NOMO-1 treated with dmso at 0.1 percent for 144 hours (cell line): Measurements from ENCODE around the gene PCYT1A.
"Not testable (repeated sequence)": the region's sequence is repeated elsewhere in the genome, so short reads cannot be mapped to it uniquely, and the experiment has no call there.

Experiments
- DNase-seq: peaks from one replicate; lab custom pipeline; 2025; ENCODE audit not compliant: unreplicated experiment; lab: John Stamatoyannopoulos, UW

The PCYT1A gene

DNA sequence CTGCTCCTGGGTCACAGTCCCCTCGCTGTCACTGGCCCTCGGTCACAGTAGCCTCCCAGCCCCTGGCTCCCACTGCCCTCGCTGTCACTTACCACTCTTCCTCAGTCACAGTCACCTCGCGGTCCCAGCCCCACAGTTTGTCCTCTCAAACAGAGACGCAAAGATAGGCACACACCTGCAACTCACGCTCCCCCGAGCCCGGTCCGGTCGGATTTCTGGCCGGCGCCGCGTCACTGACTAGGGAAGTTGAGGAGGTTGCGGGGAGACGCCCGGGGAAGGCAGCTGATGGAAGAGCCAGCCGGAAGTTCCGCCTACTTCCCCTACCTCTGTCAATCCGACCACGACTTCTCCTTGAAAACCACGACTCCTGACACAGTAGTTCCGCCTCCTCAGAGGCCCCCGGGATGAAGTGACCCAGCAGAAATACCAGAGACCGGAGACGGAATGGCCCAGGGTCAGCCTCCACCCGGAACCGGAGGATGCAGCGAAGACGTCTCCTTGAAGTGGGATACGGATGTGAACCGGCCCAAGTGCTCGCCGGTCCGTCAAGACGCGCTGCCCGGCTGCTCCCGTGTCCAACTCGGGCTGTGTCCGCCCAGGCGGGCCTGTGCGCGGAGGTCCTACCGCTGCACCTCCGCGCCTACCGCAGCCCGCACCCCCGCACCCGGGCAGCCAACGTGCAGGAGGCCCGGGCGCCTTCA lies at the start of gene PCYT1A:
Gene PCYT1A (minus strand): TSS at position 287 of the 701 bp plus-strand sequence. CDS start 17,195 bp downstream, outside the sequence.
- peak; percentile 96 for DNase-seq

DNA sequence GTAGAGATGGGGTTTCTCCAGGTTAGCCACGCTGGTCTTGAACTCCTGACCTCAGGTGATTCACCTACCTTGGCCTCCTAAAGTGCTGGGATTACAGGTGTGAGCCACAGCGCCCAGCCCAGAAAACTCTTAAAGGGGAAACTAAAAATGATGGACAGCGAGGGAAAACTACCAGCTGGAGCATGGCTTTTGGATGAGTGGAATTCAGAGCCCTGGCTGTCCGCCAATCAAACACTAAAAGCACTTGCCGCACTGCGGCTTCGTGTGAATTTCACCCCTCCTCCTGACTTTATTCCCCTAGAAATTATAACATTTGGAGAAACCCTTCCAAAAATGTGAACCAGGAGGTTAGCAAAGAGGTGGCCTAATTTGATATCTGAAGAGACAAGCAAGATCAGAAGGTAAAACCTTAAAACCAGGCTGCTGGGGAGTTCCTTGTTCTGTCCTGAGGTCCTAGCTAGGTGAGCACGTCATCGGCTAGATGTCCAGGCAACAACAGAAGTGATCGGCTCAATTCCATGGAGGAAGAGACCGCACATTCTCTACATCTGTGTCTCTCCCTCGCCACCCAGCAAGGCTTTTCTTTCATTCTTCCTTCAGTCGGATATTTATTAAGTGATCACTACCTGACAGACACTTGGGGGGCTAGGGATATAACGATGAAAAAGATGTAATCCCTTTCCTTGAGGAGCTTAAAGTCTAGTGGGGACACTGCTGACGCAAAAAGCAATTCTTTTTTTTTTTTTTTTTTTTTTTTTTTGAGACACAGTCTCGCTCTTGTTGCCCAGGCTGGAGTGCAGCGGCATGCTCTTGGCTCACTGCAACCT lies 49.0 kb upstream of the PCYT1A start:
- DNase-seq: no peak

DNA sequence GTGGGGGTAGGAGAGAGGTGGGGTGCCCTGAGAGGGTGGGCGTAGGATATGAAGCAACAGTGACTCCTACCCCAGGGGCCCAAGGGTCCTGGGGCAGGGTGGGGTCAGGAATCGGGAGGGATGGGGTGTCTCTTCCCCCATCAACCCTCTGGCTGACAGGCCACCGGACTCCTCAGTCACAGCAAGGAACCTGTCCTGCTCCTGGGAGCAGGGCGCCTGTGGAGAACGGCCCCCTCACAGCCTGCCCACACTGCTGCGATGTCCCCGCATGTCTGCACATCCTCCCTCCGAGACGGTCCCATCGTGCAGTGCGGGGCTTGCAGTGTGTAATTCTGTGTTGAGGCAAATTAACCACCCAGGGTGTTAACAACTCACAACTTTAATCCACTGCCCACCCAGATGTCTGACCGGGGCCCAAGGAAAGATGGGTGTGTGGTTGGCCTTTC lies 48.0 kb upstream of the PCYT1A start:
- no peak for DNase-seq

DNA sequence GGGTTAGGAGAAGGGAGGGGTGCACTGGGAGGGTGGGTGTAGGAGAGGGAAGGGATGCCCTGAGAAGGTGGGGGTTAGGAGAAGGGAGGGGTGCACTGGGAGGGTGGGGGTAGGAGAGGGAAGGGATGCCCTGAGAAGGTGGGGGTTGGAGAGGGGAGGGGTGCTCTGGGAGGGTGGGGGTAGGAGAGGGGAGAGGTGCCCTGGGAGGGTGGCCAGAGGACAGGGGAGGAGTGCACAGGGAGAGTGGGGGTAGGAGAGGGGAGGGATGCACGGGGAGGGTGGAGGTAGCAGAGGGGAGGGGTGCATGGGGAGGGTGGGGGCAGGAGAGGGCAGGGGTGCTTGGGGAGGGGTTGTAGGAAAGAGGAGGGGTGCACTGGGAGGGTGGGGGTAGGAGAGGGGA lies 47.5 kb upstream of the PCYT1A start:
- DNase-seq: no peak

DNA sequence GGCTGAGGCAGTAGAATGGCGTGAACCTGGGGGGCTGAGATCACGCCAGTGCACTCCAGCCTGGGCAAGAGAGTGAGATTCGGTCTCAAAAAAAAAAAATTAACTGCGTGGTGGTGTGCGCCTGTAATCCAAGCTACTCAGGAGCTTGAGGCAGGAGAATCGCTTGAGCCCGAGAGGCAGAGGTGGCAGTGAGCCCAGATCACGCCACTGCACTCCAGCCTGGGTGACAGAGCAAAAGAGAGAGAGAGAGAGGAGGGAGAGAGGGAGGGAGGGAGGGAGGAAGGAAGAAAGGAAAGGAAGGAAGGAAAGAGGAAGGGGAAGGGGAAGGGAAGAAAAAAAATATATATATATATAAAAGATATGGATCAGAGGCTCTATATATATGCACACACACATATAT lies 44.6 kb upstream of the PCYT1A start:
- no peak for DNase-seq

DNA sequence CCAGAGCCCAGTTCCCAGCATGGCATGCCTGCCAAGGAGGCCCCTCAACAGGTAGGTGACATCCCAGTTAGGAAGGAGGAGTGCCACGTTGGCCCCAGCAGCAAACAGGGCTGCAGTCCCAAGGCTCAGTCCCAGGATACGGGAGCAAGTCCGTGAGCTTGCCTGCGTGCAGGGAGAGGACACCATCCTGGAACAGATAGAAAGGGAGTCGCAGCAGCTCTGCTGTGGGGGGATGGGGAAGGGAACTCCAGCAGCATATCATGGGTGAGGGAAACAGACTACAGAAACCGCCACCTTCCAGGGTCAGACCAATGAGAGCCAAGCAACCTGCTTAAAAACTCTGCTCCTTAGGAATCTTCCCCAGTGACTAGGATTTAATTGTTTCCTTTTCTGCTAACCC lies 39.9 kb upstream of the PCYT1A start:
- no peak for DNase-seq

DNA sequence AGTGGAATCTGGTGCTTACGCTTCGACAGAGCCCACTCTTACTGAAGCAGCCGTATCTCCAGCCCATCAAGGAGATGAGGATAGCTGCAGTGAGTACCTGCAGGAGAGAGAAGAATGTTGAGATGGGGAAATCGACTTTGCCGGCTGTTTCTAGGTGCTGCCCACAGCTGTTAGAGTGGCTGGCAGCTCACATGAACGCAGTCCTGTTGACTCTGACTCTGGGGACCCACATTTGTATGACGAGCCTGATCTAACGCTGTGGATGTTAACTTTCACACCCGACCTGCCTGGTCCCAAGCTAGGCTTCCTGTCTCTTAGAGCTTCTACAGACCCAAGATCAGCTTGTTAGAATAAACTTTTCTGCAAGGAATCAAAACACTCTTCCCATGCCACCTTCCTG lies 39.4 kb upstream of the PCYT1A start:
- DNase-seq: no peak

DNA sequence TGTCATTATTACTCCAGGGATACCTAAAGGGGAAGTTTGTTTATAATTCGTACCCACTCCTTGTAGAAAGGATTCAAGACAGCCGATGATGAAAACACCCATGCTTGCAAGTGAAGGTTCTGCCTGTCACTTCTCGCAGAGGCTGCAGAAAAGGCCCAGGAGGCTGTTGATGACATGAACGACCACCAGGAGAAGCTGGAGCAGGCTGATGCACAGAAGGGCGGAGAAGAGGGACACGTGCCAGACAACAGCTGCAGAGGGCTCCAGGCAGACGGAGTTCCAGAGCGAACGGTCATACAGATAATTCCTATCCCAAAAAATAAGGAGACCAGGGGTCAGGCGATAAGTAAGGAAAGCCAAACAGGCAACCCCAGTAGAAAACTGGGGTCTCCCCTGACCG lies 36.2 kb upstream of the PCYT1A start:
- no peak for DNase-seq

DNA sequence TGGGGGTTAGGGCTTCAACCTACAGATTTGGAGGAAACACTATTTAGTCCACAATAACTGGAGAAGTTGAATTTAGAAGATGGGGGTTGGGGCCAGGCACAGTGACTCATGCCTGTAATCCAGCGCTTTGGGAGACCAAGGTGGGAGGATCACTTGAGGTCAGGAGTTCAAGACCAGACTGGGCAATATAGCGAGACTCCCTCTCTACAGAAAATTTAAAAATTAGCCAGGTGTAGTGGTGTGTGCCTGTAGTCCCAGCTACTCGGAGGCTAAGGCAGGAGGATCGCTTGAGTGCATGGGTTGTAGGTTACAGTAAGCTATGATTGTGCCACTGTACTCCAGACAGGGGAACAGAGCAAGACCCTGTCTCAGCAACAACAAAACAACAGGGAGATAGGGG lies 35.5 kb upstream of the PCYT1A start:
- no peak for DNase-seq

DNA sequence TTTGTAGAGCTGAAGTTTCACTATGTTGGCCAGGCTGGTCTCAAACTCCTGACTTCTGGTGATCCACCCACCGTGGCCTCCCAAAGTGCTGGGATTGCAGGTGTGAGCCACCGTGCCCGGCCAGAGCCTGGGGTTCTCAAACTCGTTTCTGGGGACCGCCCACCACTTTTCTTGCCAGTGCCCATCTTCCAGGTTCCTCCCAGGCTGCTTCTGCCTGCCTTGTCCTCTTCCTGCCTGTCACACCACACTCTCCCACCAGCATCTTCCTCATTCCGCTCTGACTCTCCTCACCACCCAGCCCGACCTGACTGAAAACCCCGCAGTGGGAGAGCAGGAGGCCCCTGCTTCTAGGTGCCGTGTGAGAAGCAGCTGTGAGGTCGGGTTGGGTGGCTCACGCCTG lies 33.6 kb upstream of the PCYT1A start:
- peak; percentile 13 for DNase-seq

DNA sequence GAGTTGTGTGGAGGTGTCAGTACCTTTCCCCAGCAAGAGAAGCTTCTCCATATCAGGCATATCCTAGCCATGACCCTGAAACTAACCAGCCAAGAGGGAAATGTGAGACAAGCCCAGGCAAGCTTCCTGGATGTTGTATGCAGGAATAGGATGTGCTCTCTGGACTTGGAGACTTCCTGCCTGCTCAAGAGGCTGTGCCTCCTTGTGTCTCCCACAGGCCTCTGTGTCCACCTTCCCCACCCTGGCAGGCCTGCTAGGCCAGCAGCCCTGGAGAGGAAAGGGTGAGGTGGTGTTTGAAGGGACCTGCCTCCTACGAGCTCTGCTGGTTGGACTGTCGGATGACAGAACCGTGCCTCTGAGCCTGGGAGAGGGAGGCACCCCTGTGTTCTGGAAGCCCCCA lies 32.6 kb upstream of the PCYT1A start:
- no peak for DNase-seq

DNA sequence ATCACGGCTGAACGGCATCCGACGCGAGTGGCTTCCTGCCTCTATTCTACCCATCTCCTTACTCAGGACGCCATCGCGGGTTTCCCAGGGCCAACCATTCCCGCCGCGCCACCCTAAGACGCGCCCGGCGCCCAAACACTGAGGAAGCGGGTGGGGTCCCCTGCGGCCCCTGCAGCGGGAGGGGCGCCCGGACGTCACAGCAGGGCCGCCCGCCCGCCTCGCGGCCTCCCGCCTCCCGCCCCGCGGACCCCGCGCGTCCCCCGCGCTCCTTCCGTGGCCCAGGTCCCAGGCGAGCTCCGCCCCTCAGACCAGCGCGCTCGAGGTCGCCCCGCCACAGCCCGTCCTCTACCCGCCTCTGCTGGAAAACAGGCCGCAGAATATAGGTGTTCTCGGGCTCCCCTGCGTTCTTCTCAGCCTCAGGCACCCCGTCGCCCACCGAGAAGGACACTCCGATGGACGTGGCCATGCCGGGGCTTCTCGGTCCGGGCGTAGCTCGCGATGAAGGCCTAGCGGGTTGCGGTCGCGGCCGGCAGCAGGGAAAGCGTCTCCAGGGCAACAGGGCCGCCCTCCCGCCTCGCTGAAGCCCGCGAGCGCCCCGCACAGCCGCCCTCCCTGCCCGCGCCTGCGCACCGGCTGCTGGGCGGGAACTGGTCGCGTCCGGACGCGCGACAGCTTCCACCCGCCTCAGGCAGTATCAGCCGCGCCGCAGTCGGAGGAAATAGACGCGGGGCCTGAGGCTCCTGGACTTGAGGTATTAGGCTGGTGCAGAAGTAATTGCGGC lies 30.4 kb upstream of the PCYT1A start, which contains the start of gene DYNLT2B:
Gene DYNLT2B (minus strand): TSS at position 554 of the 781 bp plus-strand sequence. CDS start 88 bp downstream, at position 466.
- DNase-seq: peak; percentile 94

DNA sequence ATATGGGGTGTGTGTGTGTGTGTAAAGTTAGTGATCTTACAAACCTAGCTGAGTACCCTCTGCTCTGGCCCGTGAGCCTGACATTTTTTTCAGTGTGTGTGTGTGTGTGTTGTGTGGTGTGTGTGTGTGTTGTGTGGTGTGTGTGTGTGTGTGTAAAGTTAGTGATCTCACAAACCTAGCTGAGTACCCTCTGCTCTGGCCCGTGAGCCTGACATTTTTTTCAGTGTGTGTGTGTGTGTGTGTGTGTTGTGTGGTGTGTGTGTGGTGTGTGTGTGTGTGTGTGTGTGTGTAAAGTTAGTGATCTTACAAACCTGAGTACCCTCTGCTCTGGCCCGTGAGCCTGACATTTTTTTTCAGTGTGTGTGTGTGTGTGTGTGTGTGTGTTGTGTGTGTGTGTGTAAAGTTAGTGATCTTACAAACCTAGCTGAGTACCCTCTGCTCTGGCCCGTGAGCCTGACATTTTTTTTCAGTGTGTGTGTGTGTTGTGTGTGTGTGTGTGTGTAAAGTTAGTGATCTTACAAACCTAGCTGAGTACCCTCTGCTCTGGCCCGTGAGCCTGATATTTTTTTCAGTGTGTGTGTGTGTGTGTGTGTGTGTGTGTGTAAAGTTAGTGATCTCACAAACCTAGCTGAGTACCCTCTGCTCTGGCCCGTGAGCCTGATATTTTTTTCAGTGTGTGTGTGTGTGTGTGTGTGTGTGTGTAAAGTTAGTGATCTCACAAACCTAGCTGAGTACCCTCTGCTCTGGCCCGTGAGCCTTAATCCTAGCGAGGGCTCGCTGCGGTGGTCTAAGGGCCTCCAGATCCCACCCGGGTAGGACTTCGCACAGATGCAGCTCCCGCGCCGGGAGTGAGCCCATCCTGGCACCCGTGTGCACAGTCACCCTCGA lies 29.5 kb upstream of the PCYT1A start:
- DNase-seq: not testable (repeated sequence)

DNA sequence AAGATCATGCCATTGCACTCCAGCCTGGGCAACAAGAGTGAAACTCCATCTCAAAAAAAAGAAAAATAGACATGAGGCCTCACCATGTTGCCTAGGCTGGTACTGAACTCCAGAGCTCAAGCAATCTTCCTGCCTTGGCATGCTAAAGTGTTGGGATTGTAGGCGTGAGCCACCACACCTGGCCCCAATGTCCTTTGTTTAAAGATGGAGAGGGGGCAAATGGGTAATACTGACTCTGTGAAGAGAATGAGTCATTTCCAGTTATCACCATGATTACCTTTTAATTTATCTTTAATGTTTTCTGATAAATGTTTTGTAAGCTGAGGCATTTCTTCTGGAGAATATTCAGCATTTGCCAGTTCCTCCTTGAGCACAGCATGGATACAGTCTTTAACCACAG lies 28.3 kb upstream of the PCYT1A start:
- no peak for DNase-seq

DNA sequence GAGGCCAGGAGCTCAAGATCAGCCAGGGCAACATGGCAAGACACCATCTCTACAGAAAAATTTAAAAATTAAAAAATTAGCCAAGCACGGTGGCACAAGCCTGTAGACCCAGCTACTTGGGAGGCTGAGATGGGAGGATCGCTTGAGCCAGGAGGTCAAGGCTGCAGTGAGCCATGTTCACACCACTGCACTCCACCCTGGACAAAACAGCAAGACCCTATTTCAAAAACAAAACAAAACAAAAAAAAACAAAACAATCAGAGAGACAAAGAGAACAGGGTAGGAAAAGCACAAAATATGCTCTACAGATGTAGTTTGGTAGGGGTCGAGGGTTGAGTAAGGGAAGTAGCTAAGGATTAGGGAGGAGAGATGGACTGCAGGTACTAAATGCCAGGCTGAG lies 27.1 kb upstream of the PCYT1A start:
- no peak for DNase-seq

DNA sequence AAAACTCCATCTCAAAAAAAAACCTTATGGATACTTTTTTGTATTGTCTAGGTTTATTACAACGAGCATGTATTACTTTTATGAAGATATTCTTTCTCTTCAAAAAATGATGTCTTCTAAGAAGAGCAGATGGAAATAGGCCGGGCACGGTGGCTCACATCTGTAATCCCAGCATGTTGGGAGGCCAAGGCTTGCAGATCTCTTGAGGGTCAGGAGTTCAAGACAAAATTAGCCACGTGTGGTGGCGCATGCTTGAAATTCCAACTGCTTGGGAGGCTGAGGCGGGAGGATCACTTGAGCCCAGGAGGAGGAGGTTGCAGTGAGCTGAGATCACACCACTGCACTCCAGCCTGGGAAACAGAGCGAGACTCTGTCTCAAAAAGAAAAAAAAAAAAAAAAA lies 26.6 kb upstream of the PCYT1A start:
- DNase-seq: not testable (repeated sequence)

DNA sequence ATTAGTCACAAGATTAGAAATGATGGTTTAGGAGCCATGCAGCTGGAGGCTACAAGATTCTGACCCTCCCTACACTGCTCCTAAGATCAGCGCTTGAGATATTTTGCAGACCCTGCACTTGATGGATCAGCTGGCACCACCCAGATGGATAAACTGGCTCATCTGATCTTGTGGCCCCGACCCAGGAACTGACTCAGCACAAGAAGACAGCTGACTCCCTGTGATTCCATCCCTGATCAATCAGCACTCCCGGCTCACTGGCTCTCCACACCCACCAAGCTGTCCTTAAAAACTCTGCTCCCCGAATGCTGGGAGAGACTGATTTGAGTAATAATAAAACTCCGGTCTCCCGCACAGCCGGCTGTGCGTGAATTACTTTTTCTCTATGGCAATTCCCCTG lies 15.4 kb upstream of the PCYT1A start:
- not testable (repeated sequence) for DNase-seq

DNA sequence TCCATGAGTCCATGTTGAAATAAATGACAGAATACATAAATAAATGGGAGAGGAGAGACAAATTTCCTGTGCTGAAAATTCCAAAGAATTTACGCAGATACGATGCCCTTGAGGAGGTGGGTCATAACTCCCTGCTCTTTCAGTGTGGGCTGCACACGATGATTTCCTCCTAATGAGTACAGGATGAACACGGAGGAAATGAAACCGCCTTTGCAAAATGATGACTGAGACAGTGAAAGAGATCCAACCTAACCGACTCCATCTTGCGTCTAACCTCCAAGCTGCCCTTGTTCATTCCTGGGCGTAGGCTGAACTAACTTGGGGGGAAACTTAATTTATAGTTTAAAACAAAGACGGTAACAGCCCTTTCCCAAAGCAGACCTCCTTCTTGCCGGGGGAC lies 15.0 kb upstream of the PCYT1A start:
- DNase-seq: not testable (repeated sequence)

DNA sequence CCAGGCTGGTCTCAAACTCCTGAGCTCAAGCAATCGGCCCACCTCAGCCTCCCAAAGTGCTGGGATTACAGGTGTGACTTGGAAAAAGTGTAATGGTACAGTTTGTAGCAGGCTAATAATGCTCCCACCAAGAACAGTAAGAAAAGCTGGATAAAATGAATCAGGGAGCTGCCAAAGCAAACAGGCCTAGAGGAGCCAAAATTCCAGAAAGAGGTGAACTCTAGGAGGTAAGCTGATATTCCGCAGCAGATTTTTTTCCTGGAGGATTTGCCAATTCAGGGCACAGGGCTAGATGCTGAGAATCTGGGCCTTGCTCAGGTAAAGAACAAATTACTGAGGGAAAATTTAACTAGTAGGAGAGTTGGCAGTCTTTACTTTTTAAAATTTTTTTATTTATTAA lies 11.0 kb upstream of the PCYT1A start:
- no peak for DNase-seq

DNA sequence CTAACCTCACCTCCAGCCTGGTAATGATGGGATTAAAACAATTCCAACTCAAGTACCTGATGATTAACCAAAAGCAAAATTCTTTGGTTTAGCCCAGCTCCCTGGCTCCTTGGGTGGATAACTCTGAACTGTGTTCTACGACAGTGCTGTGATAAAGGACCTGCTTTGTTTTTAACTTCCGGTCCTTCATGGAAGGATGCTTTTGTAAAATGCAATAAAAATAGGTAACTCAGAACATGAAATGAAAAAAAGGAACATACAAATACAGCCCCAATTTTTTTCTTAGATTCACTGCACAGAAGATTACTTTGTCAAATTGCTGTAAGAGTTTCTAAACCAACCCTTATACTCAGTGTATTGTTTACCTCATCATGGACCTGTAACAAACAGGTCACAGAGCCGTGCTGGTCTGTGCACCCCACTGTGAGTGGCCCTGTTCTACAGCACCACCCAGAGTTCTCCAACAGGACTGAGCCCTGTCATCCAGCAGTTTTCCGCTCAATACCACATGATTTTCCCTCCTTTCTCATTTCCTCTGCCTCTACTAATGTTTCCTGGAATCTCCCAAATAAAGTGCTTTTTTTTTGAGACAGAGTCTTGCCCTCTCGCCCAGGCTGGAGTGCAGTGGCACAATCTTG lies 4.9 kb upstream of the PCYT1A start:
- DNase-seq: no peak
